ENCODE measurements around the gene CACNA1C.

- TF ChIP-seq CTCF (conservative IDR thresholded peaks at IDR 0.05) (no peak), ZFX (IDR thresholded peaks at IDR 0.05) (no peak)
These were observed 29.4 kb upstream of the CACNA1C start for GRCh38 chr12:2023365-2023764.

All from C4-2B (cell line).